Measurements from ENCODE around the gene JARID2. TPM values are rescaled to one million over a fixed set of nuclear protein-coding genes. Genes with fewer than 3 reads are reported as not detected.

Gene JARID2
- total and polyA plus RNA-seq, 9 of the 15 experiments (the other 6 are each of a cell fraction or from before 2014, with no cell fraction given) = 5.0 to 29.0 (median 15.6) TPM

GRCh38 chr6:15387118-15387517 lies 141.2 kb downstream of the JARID2 start:
- H3K9ac ChIP-seq (ENCODE audit: insufficient read depth in 1 of 2, low read depth in 2 of 2, low read length in 2 of 2) = peak overlapping the region in 1 of 2 experiments; percentile 57; a peak in 1 of 4 replicates
- H3K36me3 ChIP-seq (ENCODE audit: control insufficient read depth, insufficient read depth, low read length) = no peaks in the 10 kb centered on the region; the same call in 2 of the 3 replicates
- in situ Hi-C loops (cut with MboI) (loop anchor here (5.0 kb wide), 1 partner anchor 55 kb away; no protein-coding TSS in a partner anchor), intact Hi-C loops (cut with micrococcal nuclease) (loop anchor here (5.0 kb wide), 1 partner anchor 90 kb away; no protein-coding TSS in a partner anchor)
- no peak overlapping the region for H3K4me3 ChIP-seq
- no peak for FAIRE-seq
- H3K27me3 ChIP-seq (ENCODE audit: control insufficient read depth in 2 of 2, insufficient read depth in 2 of 2, low read length in 2 of 2) = no peaks in the 10 kb centered on the region
- H2AFZ ChIP-seq (ENCODE audit: low read depth, low read length) = no peak overlapping the region
- H4K20me1 ChIP-seq (replicated peaks; ENCODE audit: control insufficient read depth, insufficient read depth, low read length) = peaks cover 59% of the 10 kb centered on the region; the same call in 1 of the 2 replicates
- no peak overlapping the region for H3K4me2 ChIP-seq (ENCODE audit: insufficient read depth, low read length)
- no peak for ATAC-seq
- no TSS peak for BruUV-seq (replicated peaks)
- H3K9me1 ChIP-seq (ENCODE audit: control insufficient read depth, insufficient read depth, low read length) = no peaks in the 10 kb centered on the region
- ChIA-PET CTCF (ENCODE audit: low intra/inter-chr PET ratio) (no interaction called here), POLR2A (interaction anchor here (2.4 kb wide), 1 partner anchor 13 kb away, joined by 11 read pairs; no protein-coding TSS in a partner anchor)
- TF ChIP-seq ZKSCAN8 (CRISPR knock-in tag; IDR thresholded peaks at IDR 0.05) = no peak
- TF ChIP-seq, protein P1, sequence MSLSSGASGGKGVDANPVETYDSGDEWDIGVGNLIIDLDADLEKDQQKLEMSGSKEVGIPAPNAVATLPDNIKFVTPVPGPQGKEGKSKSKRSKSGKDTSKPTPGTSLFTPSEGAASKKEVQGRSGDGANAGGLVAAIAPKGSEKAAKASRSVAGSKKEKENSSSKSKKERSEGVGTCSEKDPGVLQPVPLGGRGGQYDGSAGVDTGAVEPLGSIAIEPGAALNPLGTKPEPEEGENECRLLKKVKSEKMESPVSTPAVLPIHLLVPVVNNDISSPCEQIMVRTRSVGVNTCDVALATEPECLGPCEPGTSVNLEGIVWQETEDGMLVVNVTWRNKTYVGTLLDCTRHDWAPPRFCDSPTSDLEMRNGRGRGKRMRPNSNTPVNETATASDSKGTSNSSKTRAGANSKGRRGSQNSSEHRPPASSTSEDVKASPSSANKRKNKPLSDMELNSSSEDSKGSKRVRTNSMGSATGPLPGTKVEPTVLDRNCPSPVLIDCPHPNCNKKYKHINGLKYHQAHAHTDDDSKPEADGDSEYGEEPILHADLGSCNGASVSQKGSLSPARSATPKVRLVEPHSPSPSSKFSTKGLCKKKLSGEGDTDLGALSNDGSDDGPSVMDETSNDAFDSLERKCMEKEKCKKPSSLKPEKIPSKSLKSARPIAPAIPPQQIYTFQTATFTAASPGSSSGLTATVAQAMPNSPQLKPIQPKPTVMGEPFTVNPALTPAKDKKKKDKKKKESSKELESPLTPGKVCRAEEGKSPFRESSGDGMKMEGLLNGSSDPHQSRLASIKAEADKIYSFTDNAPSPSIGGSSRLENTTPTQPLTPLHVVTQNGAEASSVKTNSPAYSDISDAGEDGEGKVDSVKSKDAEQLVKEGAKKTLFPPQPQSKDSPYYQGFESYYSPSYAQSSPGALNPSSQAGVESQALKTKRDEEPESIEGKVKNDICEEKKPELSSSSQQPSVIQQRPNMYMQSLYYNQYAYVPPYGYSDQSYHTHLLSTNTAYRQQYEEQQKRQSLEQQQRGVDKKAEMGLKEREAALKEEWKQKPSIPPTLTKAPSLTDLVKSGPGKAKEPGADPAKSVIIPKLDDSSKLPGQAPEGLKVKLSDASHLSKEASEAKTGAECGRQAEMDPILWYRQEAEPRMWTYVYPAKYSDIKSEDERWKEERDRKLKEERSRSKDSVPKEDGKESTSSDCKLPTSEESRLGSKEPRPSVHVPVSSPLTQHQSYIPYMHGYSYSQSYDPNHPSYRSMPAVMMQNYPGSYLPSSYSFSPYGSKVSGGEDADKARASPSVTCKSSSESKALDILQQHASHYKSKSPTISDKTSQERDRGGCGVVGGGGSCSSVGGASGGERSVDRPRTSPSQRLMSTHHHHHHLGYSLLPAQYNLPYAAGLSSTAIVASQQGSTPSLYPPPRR (CRISPR knock-in tag; IDR thresholded peaks at IDR 0.05; ENCODE audit: borderline replicate concordance) = no peak
- TF ChIP-seq CBFA2T2 (conservative IDR thresholded peaks at IDR 0.05) = no peak
- no peak for TF ChIP-seq CREBBP (IDR thresholded peaks at IDR 0.05; ENCODE audit: low read depth, low read length)
- no peak for TF ChIP-seq GTF2A2 (tag; IDR thresholded peaks at IDR 0.05)
- TF ChIP-seq EWSR1 (IDR thresholded peaks at IDR 0.05; ENCODE audit: borderline replicate concordance, low read depth, partially characterized antibody) = no peak
- TF ChIP-seq ZNF589 (CRISPR knock-in tag; IDR thresholded peaks at IDR 0.05; ENCODE audit: low read depth) = no peak
- TF ChIP-seq E2F4 (CRISPR knock-in tag; IDR thresholded peaks at IDR 0.05; ENCODE audit: low read depth) = no peak
- no peak for TF ChIP-seq NRF1 (conservative IDR thresholded peaks at IDR 0.05 in 1 of 2, IDR thresholded peaks at IDR 0.05 in 1 of 2)
- no peak for TF ChIP-seq NFIX (CRISPR knock-in tag; IDR thresholded peaks at IDR 0.05; ENCODE audit: low read depth)
- TF ChIP-seq ZNF212 (CRISPR knock-in tag; IDR thresholded peaks at IDR 0.05) = no peak
- no peak for TF ChIP-seq POLR3A (IDR thresholded peaks at IDR 0.05; ENCODE audit: borderline replicate concordance, extremely low read depth, insufficient read depth, insufficient read length)
- no peak for TF ChIP-seq LEF1 (IDR thresholded peaks at IDR 0.05)
- DNase-seq (ENCODE audit: extremely low read depth in 1 of 4, low spot score in 3 of 4) = no peak
- H3K4me1 ChIP-seq (replicated peaks in 1 of 2; ENCODE audit: control insufficient read depth in 2 of 2, insufficient read depth in 2 of 2, low read length in 2 of 2) = peaks cover 15 to 46% of the 10 kb centered on the region in 2 experiments; a peak in 4 of 5 replicates
- whole genome bisulfite sequencing (ENCODE audit: insufficient coverage, low coverage, missing lambda C conversion rate) = 74% methylated on average over 5 of the region's 5 CpGs
- H3K9me3 ChIP-seq (replicated peaks; ENCODE audit: control insufficient read depth, insufficient read depth, low read depth, low read length) = no peaks in the 10 kb centered on the region
- H3K79me2 ChIP-seq (ENCODE audit: control insufficient read depth, insufficient read depth, low read length) = peaks cover 89% of the 10 kb centered on the region
- H3K27ac ChIP-seq (ENCODE audit: extremely low read depth, low read depth, low read length) = no peak overlapping the region

Measured in K562 (cell line).